TTC549 (cell line): ENCODE data around the gene MAGEB5.
"Not testable (repeated sequence)": the region's sequence is repeated elsewhere in the genome, so short reads cannot be mapped to it uniquely, and the experiment has no call there.

Source experiments
- FAIRE-seq: peaks from 2 replicates; lab custom pipeline; 2012; peaks lifted over from hg19 to GRCh38; lab: Jason Lieb, UNC

MAGEB5 gene

DNA sequence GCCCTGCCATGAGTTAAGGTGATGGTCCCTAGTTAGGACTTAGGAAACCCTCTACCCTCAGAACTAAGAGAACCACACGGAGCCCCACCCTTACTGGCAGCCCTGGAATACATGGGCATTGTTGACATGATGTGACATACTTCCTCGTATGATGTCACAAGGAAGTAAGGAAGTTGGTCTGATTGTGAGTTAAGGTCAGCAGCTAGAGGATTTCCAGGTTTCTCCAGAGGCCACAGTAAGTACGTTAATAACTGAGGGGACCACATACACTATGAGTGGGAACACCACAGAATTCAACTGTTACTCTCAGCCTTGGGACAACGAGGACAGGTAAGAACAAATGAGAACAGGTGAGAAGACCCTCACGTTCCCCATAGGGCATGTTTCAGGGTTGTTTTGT is at the start of gene MAGEB5:
Gene MAGEB5 (plus strand): TSS at position 301 of the 400 bp plus-strand sequence. CDS start 1,133 bp downstream, outside the sequence.
- FAIRE-seq = no peak

- no peak for FAIRE-seq
These were observed 23.8 kb upstream of the MAGEB5 start, which contains the start of gene MAGEB6 for GRCh38 chrX:26192204-26192603. MAGEB6 (plus strand) TSS chrX:26192440; CDS start chrX:26193847, 1,407 bp downstream.

- no peak for FAIRE-seq
These were observed 12.4 kb upstream of the MAGEB5 start for GRCh38 chrX:26203561-26203960.

GRCh38 chrX:26204717-26205116 is 11.3 kb upstream of the MAGEB5 start:
- not testable (repeated sequence) for FAIRE-seq

DNA sequence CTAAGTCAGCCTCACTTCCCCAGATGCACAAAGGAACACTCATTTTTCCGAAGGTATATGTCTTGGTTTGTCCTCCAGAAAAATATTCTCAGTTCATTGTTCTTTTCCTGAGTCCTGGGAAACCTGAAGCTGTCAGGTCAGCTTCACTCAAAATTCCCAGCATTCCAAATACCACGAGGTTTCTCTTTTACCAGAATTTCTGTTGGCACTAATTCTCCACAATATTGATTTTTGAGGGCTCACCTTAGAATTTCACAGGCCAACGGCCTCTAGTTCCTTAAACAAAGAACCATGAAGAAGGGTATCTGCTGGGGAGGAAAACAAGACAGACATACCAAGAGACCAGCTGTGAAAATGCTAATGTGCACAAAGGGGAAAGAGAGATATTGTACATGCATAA is 8.0 kb upstream of the MAGEB5 start:
- FAIRE-seq = no peak

DNA sequence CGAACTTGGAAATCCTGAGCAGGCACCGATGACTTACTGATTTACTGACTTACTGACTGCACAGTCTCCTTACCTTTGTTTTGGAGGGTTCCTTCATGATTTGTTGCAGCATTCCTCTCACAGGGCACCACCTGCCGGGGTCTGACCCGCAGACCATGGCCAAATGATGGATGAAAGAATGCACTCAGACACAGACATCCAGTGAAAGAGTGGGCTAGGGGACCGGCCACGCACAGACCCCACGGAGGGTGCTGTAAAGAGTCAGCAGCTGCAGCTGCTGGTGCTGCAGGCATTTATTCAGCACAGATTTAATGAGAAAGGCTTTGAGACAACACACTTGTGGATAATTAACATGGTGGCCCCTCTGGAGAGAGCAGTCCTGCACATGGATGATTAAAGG is 3.4 kb downstream of the MAGEB5 start:
- no peak for FAIRE-seq

DNA sequence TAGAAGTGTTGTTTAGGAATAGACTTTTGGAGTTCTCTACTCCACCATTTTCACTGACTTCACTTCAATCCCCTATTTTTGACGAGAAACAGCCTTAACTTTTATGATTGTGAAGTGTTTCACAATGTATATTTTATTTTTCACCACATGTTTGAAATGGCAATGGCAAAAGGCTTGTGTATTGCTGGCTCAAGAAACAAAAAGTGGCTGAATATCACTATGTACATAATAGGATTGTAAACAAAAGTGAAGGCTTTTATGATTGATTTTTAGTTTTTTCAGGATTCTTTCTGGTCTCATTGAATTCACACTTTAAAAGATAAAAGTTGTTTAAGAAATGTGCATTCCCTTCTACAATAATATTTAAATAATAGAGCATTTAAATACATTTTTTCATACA is 18.2 kb downstream of the MAGEB5 start:
- no peak for FAIRE-seq

- no peak for FAIRE-seq
These were observed 37.6 kb downstream of the MAGEB5 start for GRCh38 chrX:26253526-26253925.

GRCh38 chrX:26254436-26254835 is 38.5 kb downstream of the MAGEB5 start:
- no peak for FAIRE-seq

GRCh38 chrX:26262121-26262523 is 46.2 kb downstream of the MAGEB5 start:
- no peak for FAIRE-seq
